Neural progenitor cell (in vitro differentiated cells): ENCODE measurements around the gene ZNF652. TPM values are rescaled to one million over a fixed set of nuclear protein-coding genes. Genes with fewer than 3 reads are reported as not detected.

Source experiments
- DNase-seq: peaks from one replicate; pipeline ENCODE4 v3.0.0-alpha.2; 2016; ENCODE audit warnings: low spot score
- H2AFZ ChIP-seq: fragments of 200-600 bp; sonication (generic); replicated peaks from 2 replicates; pipeline ENCODE4 v1.6.1; 2016; ENCODE audit warnings: antibody characterized with exemption
- H3F3A ChIP-seq: fragments of 200-600 bp; sonication (generic); 2 replicates; pipeline ENCODE4 v1.6.1; 2016; ENCODE audit warnings: antibody characterized with exemption, low read depth
- H3K27ac ChIP-seq: fragments of 200-600 bp; sonication (generic); 2 replicates; pipeline ENCODE4 v1.5.1; 2016; ENCODE audit warnings: mild to moderate bottlenecking
- H3K27me3 ChIP-seq: fragments of 200-600 bp; sonication (generic); 2 replicates; pipeline ENCODE4 v1.6.1; 2016; ENCODE audit warnings: mild to moderate bottlenecking, moderate library complexity
- H3K36me3 ChIP-seq: fragments of 200-600 bp; sonication (generic); 2 replicates; pipeline ENCODE4 v1.5.1; 2016
- H3K4me1 ChIP-seq: fragments of 200-600 bp; sonication (generic); 2 replicates; pipeline ENCODE4 v1.6.1; 2016; ENCODE audit warnings: mixed run types
- H3K4me2 ChIP-seq: fragments of 200-600 bp; sonication (generic); 2 replicates; pipeline ENCODE4 v1.6.1; 2016
- H3K4me3 ChIP-seq: fragments of 200-600 bp; sonication (generic); 2 replicates; pipeline ENCODE4 v1.5.1; 2016
- H3K79me2 ChIP-seq: fragments of 200-600 bp; sonication (generic); 2 replicates; pipeline ENCODE4 v1.6.1; 2016; ENCODE audit warnings: low read depth
- H3K9ac ChIP-seq: fragments of 200-600 bp; sonication (generic); 2 replicates; pipeline ENCODE4 v1.6.1; 2016
- H3K9me3 ChIP-seq: fragments of 200-600 bp; sonication (generic); 2 replicates; pipeline ENCODE4 v1.5.1; 2016; ENCODE audit warnings: low read depth
- H4K20me1 ChIP-seq: fragments of 200-600 bp; sonication (generic); 2 replicates; pipeline ENCODE4 v1.6.1; 2016; ENCODE audit warnings: low read depth
- H3K27ac Mint-ChIP-seq: 3 replicates; pipeline ENCODE4 v1.8.0; 2021; ENCODE audit warnings: mixed read lengths
- H3K27me3 Mint-ChIP-seq: 2 replicates; pipeline ENCODE4 v1.8.0; 2022; ENCODE audit warnings: low read depth, mild to moderate bottlenecking, inconsistent platforms, moderate library complexity, mixed read lengths; ENCODE audit not compliant: insufficient read depth
- H3K36me3 Mint-ChIP-seq: 3 replicates; pipeline ENCODE4 v1.8.0; 2021; ENCODE audit warnings: mixed read lengths
- H3K4me1 Mint-ChIP-seq: 3 replicates; pipeline ENCODE4 v1.8.0; 2021; ENCODE audit warnings: mixed read lengths
- H3K4me3 Mint-ChIP-seq: 3 replicates; pipeline ENCODE4 v1.8.0; 2021; ENCODE audit warnings: mild to moderate bottlenecking, moderate library complexity, mixed read lengths
- H3K9me3 Mint-ChIP-seq: 3 replicates; pipeline ENCODE4 v1.8.0; 2020; ENCODE audit warnings: mixed read lengths
- EZH2 ChIP-seq: fragments of 200-600 bp; sonication (generic); IDR thresholded peaks from 2 replicates; pipeline ENCODE4 v1.6.1; 2017; ENCODE audit warnings: antibody characterized with exemption, mild to moderate bottlenecking, moderate library complexity
- EZH2phosphoT487 ChIP-seq: fragments of 200-600 bp; sonication (generic); IDR thresholded peaks from 2 replicates; pipeline ENCODE4 v1.6.1; 2017; ENCODE audit warnings: antibody characterized with exemption
- total RNA-seq: library from RNA; depleted of rRNA; stranded (reverse); fragments of >200 nt; gene quantifications from 2 replicates; pipeline ENCODE4 v1.2.3, GENCODE V29; 2015; ENCODE audit warnings: low replicate concordance
- TF ChIP-seq, protein P1 (sequence below): fragments of 200-600 bp; sonication (generic); IDR thresholded peaks from 2 replicates; pipeline ENCODE4 v1.5.1; 2017; ENCODE audit warnings: antibody characterized with exemption, mild to moderate bottlenecking

ZNF652 gene
- total RNA-seq, 1 donor from 2014 or later, result 55.7 TPM

DNA sequence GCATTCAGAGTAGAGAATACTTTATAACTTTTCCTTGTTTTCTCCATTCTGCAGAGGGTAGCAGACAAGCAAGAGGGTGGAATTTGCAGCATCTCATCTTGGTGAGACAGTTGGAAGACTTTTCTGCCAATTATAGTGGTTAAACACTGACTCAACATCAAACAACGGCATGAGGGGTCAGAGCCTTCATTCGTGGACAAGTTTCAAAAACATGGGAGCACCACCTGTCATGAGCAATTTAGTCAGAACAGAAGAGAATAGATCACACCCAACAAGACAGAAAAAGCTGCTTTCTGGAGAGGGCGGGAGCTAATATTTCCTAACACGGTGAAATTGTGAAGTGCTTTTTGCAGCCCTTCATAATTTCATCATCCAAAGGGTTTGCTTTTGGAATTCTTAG lies 17.9 kb upstream of the ZNF652 start:
- Histone ChIP-seq H3K4me3 (no peak overlapping the region), H3F3A (no peaks in the 10 kb centered on the region), H3K4me1 (no peaks in the 10 kb centered on the region), H3K36me3 (no peaks in the 10 kb centered on the region), H3K27me3 (no peaks in the 10 kb centered on the region), H2AFZ (no peak overlapping the region), H3K4me2 (no peak overlapping the region), H3K27ac (no peak overlapping the region), H3K9me3 (no peaks in the 10 kb centered on the region), H3K79me2 (no peaks in the 10 kb centered on the region), H4K20me1 (no peaks in the 10 kb centered on the region), H3K9ac (no peak overlapping the region)
- no peak for DNase-seq
- H3K4me1 Mint-ChIP-seq, result no peaks in the 10 kb centered on the region
- TF ChIP-seq, protein P1, sequence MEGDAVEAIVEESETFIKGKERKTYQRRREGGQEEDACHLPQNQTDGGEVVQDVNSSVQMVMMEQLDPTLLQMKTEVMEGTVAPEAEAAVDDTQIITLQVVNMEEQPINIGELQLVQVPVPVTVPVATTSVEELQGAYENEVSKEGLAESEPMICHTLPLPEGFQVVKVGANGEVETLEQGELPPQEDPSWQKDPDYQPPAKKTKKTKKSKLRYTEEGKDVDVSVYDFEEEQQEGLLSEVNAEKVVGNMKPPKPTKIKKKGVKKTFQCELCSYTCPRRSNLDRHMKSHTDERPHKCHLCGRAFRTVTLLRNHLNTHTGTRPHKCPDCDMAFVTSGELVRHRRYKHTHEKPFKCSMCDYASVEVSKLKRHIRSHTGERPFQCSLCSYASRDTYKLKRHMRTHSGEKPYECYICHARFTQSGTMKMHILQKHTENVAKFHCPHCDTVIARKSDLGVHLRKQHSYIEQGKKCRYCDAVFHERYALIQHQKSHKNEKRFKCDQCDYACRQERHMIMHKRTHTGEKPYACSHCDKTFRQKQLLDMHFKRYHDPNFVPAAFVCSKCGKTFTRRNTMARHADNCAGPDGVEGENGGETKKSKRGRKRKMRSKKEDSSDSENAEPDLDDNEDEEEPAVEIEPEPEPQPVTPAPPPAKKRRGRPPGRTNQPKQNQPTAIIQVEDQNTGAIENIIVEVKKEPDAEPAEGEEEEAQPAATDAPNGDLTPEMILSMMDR, result no peak
- TF ChIP-seq EZH2 (no peak), EZH2phosphoT487 (no peak)
- H3K4me3 Mint-ChIP-seq, result no peak overlapping the region
- H3K27me3 Mint-ChIP-seq, result peaks cover 10% of the 10 kb centered on the region
- peaks cover 2% of the 10 kb centered on the region for H3K9me3 Mint-ChIP-seq
- H3K27ac Mint-ChIP-seq, result no peak overlapping the region
- peaks cover 3% of the 10 kb centered on the region for H3K36me3 Mint-ChIP-seq

DNA sequence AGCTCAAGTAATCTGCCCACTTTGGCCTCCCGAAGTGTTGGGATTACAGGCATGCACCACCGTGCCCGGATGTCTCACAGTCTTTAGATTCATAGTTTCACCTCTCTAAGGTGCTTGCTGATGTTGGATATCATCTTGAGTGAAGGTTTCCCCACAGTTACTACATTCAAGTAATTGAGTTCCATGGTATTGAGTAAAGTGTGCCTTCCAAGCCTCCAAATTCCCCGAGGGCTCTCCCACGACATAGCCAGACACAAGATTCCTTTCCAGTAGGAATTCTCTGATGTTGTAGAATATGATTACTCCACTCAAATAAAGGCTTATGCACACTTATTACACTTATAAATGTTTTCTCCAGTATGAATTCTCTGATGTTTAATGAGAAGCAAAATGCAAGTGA lies 16.3 kb upstream of the ZNF652 start:
- no peaks in the 10 kb centered on the region for H3K79me2 ChIP-seq
- peaks cover 2% of the 10 kb centered on the region for H3K9me3 Mint-ChIP-seq
- H3K4me3 ChIP-seq, result no peak overlapping the region
- no peaks in the 10 kb centered on the region for H3K4me1 Mint-ChIP-seq
- H3K27ac ChIP-seq, result no peak overlapping the region
- H3K9ac ChIP-seq, result no peak overlapping the region
- no peak overlapping the region for H3K4me3 Mint-ChIP-seq
- no peaks in the 10 kb centered on the region for H3K27me3 ChIP-seq
- no peak for DNase-seq
- no peak overlapping the region for H3K27ac Mint-ChIP-seq
- peaks cover 3% of the 10 kb centered on the region for H3K36me3 Mint-ChIP-seq
- H3K9me3 ChIP-seq, result no peaks in the 10 kb centered on the region
- H3K36me3 ChIP-seq, result no peaks in the 10 kb centered on the region
- TF ChIP-seq EZH2phosphoT487, result no peak
- no peak for TF ChIP-seq EZH2
- TF ChIP-seq, protein P1, result no peak
- peaks cover 8% of the 10 kb centered on the region for H3K27me3 Mint-ChIP-seq
- H3K4me1 ChIP-seq, result no peaks in the 10 kb centered on the region
- no peaks in the 10 kb centered on the region for H4K20me1 ChIP-seq
- no peak overlapping the region for H2AFZ ChIP-seq
- H3F3A ChIP-seq, result no peaks in the 10 kb centered on the region
- H3K4me2 ChIP-seq, result no peak overlapping the region

DNA sequence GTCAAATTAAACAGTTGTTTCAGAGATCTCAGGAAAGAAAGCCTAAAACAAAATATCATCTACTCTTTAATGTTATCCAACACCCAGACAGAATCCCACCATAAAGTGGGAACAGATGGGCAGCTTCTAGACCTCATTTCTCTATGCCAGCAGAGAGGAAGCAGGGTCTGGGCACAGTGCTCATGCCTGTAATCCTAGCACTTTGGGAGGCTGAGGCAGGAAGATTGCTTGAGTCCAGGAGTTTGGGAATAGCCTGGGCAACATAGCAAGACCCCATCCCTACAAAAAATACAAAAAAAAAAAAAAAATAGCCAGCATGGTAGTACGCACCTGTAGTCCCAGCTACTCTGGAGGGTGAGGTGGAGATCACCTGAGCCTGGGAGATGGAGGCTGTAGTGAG lies 13.5 kb upstream of the ZNF652 start:
- Mint-ChIP-seq H3K27me3 (peaks cover 5% of the 10 kb centered on the region), H3K4me3 (no peak overlapping the region), H3K9me3 (peaks cover 2% of the 10 kb centered on the region), H3K36me3 (peaks cover 3% of the 10 kb centered on the region), H3K27ac (no peak overlapping the region), H3K4me1 (no peaks in the 10 kb centered on the region)
- Histone ChIP-seq H4K20me1 (no peaks in the 10 kb centered on the region), H3K27me3 (no peaks in the 10 kb centered on the region), H3K4me1 (peaks cover 13% of the 10 kb centered on the region), H3K36me3 (no peaks in the 10 kb centered on the region), H3K4me2 (no peak overlapping the region), H3K9me3 (no peaks in the 10 kb centered on the region), H3F3A (no peaks in the 10 kb centered on the region), H2AFZ (no peak overlapping the region), H3K4me3 (no peak overlapping the region), H3K9ac (no peak overlapping the region), H3K79me2 (no peaks in the 10 kb centered on the region), H3K27ac (no peak overlapping the region)
- no peak for DNase-seq
- TF ChIP-seq EZH2phosphoT487 (no peak), EZH2 (no peak)
- TF ChIP-seq, protein P1, result no peak

GRCh38 chr17:49373115-49373514 lies 11.1 kb upstream of the ZNF652 start:
- H3K4me1 ChIP-seq, result peaks cover 18% of the 10 kb centered on the region
- no peaks in the 10 kb centered on the region for H3K9me3 ChIP-seq
- Mint-ChIP-seq H3K27me3 (peaks cover 2% of the 10 kb centered on the region), H3K36me3 (no peaks in the 10 kb centered on the region), H3K27ac (no peak overlapping the region), H3K9me3 (no peaks in the 10 kb centered on the region), H3K4me3 (no peak overlapping the region), H3K4me1 (no peaks in the 10 kb centered on the region)
- H3K27me3 ChIP-seq, result no peaks in the 10 kb centered on the region
- H3K4me2 ChIP-seq, result no peak overlapping the region
- no peak overlapping the region for H2AFZ ChIP-seq
- H3F3A ChIP-seq, result no peaks in the 10 kb centered on the region
- H3K4me3 ChIP-seq, result no peak overlapping the region
- no peaks in the 10 kb centered on the region for H3K79me2 ChIP-seq
- TF ChIP-seq EZH2 (no peak), EZH2phosphoT487 (no peak)
- TF ChIP-seq, protein P1, result no peak
- no peak overlapping the region for H3K27ac ChIP-seq
- H3K36me3 ChIP-seq, result no peaks in the 10 kb centered on the region
- no peak for DNase-seq
- no peak overlapping the region for H3K9ac ChIP-seq
- no peaks in the 10 kb centered on the region for H4K20me1 ChIP-seq
